ENCODE results near the gene OR2T8. TPM values are rescaled to one million over a fixed set of nuclear protein-coding genes. Genes with fewer than 3 reads are reported as not detected.

Gene OR2T8
- polyA plus RNA-seq (2012; ENCODE audit: insufficient read length, low read depth) = not detected

- no peak for TF ChIP-seq POLR2AphosphoS5 (IDR thresholded peaks at IDR 0.05; ENCODE audit: low read depth, low read length)
- no peak for TF ChIP-seq TAF1 (IDR thresholded peaks at IDR 0.05; ENCODE audit: borderline replicate concordance, insufficient read depth, low read length)
- TF ChIP-seq FOXP2 (optimal IDR thresholded peaks at IDR 0.05; ENCODE audit: borderline replicate concordance, extremely low read depth, extremely low read length, insufficient read depth) = no peak
- no peak for TF ChIP-seq REST (IDR thresholded peaks at IDR 0.05; ENCODE audit: insufficient read depth in 1 of 2, low read depth in 2 of 2, low read length in 2 of 2)
- TF ChIP-seq SIN3A (IDR thresholded peaks at IDR 0.05; ENCODE audit: borderline replicate concordance, insufficient read depth, low read length) = no peak
Observed at GRCh38 chr1:247919952-247920351, at the start of gene OR2T8. OR2T8 (plus strand) TSS chr1:247920252; CDS start chr1:247921018, 766 bp downstream.

- TF ChIP-seq REST (IDR thresholded peaks at IDR 0.05; ENCODE audit: insufficient read depth in 1 of 2, low read depth in 2 of 2, low read length in 2 of 2) (no peak), FOXP2 (optimal IDR thresholded peaks at IDR 0.05; ENCODE audit: borderline replicate concordance, extremely low read depth, extremely low read length, insufficient read depth) (no peak), TAF1 (IDR thresholded peaks at IDR 0.05; ENCODE audit: borderline replicate concordance, insufficient read depth, low read length) (no peak)
Observed at GRCh38 chr1:247883346-247883745, 36.7 kb upstream of the OR2T8 start.

- no peak for TF ChIP-seq REST (IDR thresholded peaks at IDR 0.05; ENCODE audit: insufficient read depth in 1 of 2, low read depth in 2 of 2, low read length in 2 of 2)
- no peak for TF ChIP-seq SIN3A (IDR thresholded peaks at IDR 0.05; ENCODE audit: borderline replicate concordance, insufficient read depth, low read length)
- no peak for TF ChIP-seq FOXP2 (optimal IDR thresholded peaks at IDR 0.05; ENCODE audit: borderline replicate concordance, extremely low read depth, extremely low read length, insufficient read depth)
- no peak for TF ChIP-seq POLR2AphosphoS5 (IDR thresholded peaks at IDR 0.05; ENCODE audit: low read depth, low read length)
- TF ChIP-seq TAF1 (IDR thresholded peaks at IDR 0.05; ENCODE audit: borderline replicate concordance, insufficient read depth, low read length) = no peak
Observed at GRCh38 chr1:247884797-247885413, 35.1 kb upstream of the OR2T8 start.

- TF ChIP-seq TAF1 (IDR thresholded peaks at IDR 0.05; ENCODE audit: borderline replicate concordance, insufficient read depth, low read length) (no peak), SIN3A (IDR thresholded peaks at IDR 0.05; ENCODE audit: borderline replicate concordance, insufficient read depth, low read length) (no peak), FOXP2 (optimal IDR thresholded peaks at IDR 0.05; ENCODE audit: borderline replicate concordance, extremely low read depth, extremely low read length, insufficient read depth) (no peak), REST (IDR thresholded peaks at IDR 0.05; ENCODE audit: insufficient read depth in 1 of 2, low read depth in 2 of 2, low read length in 2 of 2) (no peak), POLR2AphosphoS5 (IDR thresholded peaks at IDR 0.05; ENCODE audit: low read depth, low read length) (no peak)
Observed at GRCh38 chr1:247895163-247895637, 24.9 kb upstream of the OR2T8 start, which contains the start of gene OR2W3. OR2W3 (plus strand) TSS chr1:247895587; CDS start chr1:247895587, 0 bp downstream.

Measured in PFSK-1 (cell line).